Measurements from ENCODE around the gene PHACTR2.
A peak's percentile ranks its signal among the peaks of the same experiment; 100 is the strongest.
"Not testable (repeated sequence)": the region's sequence is repeated elsewhere in the genome, so short reads cannot be mapped to it uniquely, and the experiment has no call there.

Gene PHACTR2

DNA sequence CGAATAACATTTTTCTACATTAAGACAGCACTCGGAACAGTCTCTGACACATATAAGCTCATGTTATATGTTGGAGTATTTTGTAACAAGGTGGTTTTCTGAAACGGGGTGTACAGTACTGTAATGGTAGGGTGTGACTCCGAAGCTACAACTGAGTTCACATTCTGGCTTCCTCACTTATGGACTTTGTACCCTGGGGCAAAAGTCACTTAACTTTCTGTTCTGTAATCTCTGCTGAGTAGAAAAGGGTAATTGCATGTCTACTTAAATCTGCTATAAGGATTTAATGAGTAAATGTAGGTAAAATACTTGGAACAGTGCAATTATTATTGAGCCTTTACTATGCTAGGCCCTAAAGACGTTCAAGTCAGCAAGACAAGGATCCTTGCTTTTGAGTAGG is 160.6 kb downstream of the PHACTR2 start:
- FAIRE-seq (no peak), DNase-seq (ENCODE audit: insufficient read length, low spot score) (no peak)
- TF ChIP-seq POLR2A (IDR thresholded peaks at IDR 0.05; ENCODE audit: low read depth, low read length) = no peak

DNA sequence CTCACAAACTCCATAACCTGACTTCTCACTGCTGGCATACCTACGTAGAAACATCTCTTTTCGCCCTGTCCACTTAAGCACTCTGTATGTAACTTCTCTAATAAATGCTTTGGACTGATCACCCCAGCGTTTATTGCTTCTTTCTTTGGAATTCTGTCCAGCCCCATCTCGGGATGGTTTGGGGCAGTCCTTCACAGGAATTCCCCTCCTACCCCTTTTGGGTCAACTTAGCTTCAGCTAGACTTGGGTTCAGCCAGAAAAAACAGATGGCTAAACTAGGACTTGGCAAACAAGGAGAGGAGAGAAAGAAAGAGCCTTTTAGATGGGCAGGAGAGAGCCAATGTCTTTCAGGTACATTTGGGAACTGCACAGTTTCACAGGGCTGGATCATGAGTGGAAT is 161.4 kb downstream of the PHACTR2 start:
- no peak for DNase-seq (ENCODE audit: insufficient read length, low spot score)
- no peak for TF ChIP-seq POLR2A (IDR thresholded peaks at IDR 0.05; ENCODE audit: low read depth, low read length)
- no peak for FAIRE-seq

DNA sequence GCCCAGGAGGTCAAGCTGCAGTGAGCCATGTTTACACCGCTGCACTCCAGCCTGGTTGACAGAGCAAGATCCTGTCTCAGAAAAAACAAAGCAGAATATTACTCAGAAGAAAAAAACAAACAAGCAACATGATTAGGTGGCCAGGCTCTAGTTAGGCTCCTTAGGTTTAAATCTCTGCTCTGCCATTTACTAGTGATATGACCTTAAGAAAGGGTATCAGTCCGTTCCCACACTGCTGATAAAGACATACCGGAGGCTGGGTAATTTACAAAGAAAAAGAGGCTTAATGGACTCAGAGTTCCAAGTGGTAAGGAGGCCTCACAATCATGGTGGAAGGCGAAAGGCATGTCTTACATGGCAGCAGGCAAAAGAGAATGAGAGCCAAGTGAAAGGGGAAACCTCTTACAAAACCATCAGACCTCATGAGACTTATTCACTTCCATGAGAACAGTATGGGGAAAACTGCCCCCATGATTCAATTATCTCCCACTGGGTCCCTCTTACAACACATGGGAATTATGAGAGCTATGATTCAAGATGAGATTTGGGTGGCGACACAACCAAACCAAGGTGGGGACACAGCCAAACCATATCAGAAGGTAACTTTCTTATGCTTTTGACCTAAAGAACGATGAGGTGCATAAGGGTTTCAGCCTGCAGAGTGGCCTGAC is 163.0 kb downstream of the PHACTR2 start:
- FAIRE-seq (no peak), DNase-seq (ENCODE audit: insufficient read length, low spot score) (no peak)
- TF ChIP-seq POLR2A (IDR thresholded peaks at IDR 0.05; ENCODE audit: low read depth, low read length) = no peak

DNA sequence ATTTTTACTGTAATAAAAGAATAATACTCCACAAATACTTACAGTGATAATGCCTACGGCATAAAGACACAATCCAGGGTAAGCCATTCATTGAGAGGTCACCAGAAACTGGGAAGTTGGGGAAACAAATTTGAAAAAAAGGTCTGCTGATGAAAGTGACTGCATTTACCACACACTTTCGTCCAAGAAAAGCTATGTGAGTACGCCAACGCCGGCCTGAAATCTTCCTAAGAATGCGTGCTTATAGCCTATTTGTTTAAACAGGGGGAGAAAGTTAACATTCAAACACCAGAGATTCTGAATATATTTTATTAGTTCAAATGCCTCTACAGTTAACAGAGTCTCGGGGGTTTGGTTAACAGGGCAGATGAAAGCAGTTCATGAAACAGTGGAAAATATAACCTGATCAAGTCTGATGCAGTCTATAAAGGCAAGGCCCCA is 164.7 kb downstream of the PHACTR2 start:
- FAIRE-seq (no peak), DNase-seq (ENCODE audit: insufficient read length, low spot score) (no peak)
- TF ChIP-seq POLR2A (IDR thresholded peaks at IDR 0.05; ENCODE audit: low read depth, low read length) = no peak

DNA sequence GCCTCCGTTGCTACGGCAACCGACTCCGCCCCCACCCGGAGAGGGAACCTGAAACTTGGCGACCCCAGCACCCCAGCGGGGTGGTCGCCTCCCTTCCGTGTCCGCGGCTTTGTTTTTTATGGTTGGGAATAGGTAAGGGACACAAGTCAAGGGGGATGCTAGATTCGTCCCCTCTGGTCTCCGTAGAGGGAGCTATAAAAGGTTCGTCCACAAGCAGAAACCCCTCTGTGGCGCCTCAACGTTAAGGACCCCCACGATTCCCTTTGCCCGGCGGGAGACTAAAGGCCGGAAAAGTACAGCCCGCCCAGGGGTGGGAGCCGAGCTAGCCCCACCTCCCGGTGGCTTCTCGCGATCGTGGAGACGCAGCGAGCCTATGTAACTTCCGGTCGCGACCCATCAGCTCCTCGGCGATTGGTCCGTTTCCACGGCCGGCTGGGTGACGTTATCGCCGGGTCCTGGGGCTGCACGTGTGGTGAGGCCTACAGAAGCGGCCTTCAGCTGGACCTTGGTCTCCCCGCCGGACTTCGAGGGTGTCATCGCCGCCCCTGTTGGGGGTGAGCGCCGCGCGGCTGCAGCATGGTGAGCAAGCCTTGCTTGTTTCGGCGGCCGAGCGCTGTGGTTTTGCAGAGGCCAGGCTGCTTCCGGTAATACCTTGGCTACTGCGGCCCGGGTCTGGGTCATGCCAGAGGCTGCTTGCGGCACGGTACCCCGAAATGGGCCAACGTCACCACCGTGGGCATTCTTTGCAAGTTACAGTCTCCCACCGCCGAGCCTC is 165.3 kb downstream of the PHACTR2 start, which contains the start of gene LTV1:
Gene LTV1, plus strand, starts transcription at position 437 of the 775 bp plus-strand sequence. Its CDS starts 140 bp downstream, at position 577.
- peak; percentile 85 for DNase-seq (ENCODE audit: insufficient read length, low spot score)
- TF ChIP-seq POLR2A (IDR thresholded peaks at IDR 0.05; ENCODE audit: low read depth, low read length) = no peak
- peak; percentile 20 for FAIRE-seq

DNA sequence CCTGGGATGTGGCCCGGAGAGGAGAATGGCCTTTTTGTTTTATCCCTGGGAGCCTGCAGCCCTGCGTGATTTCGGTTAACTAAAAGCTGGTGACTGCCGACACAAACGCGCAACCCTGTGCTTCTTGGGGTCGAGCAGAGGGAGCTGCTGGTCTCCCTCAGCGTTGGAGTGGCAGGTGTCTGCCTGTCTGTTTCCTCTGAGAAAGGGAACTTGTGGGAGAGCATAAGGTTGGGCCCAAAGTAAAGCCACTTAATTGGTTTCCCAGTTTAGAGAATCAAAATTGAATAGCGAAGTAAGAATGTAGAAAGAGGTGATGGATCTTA is 165.9 kb downstream of the PHACTR2 start:
- TF ChIP-seq POLR2A (IDR thresholded peaks at IDR 0.05; ENCODE audit: low read depth, low read length) = no peak
- FAIRE-seq (no peak), DNase-seq (ENCODE audit: insufficient read length, low spot score) (no peak)

DNA sequence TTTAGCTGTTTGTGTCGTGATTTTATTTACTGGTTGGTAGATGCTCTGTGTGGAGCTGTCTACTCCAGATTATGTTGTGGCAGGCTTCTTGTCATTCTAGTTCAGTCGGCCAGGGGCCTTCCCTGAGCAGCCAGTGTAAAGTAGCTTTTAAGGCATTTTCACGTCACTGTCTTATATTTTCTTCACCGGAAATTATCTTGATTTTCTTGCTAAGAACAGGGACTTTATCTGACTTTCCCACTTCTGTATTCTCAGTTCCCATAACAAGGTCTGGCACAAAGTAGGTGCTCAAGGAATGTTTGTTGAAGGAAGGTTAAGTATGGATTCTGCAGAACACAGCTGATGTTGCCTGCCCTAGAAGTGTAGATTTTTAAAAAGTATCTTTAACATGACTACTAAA is 166.2 kb downstream of the PHACTR2 start:
- no peak for DNase-seq (ENCODE audit: insufficient read length, low spot score)
- TF ChIP-seq POLR2A (IDR thresholded peaks at IDR 0.05; ENCODE audit: low read depth, low read length) = no peak
- no peak for FAIRE-seq

DNA sequence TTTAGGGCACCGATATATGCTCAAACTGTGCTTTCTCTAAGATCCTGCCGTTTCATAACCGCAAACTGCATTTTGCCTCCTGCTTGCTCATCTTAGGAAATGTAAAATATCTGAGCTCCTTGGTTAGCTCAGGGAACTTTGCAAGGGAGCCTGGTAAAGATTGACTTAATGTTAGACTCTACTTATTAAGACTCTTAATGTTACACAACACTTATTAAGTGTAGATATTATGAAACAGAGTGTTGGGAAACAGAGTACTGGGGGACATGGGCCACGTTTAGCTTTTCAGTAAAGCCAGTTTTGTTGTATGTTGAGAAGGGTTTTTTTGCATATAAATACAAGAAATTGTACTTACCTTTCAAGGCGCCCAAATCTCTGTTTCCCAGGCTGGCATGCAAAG is 167.3 kb downstream of the PHACTR2 start:
- DNase-seq (ENCODE audit: insufficient read length, low spot score) (no peak), FAIRE-seq (no peak)
- no peak for TF ChIP-seq POLR2A (IDR thresholded peaks at IDR 0.05; ENCODE audit: low read depth, low read length)

DNA sequence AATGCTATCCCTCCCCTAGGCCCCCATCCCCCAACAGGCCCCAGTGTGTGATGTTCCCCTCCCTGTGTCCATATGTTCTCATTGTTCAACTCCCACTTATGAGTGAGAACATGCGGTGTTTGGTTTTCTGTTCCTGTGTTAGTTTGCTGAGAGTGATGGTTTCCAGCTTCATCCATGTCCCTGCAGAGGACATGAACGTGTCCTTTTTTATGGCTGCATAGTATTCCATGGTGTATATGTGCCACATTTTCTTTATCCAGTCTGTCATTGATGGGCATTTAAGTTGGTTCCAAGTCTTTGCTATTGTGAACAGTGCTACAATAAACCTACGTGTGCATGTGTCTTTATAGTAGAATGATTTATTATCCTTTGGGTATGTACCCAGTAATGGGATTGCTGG is 173.9 kb downstream of the PHACTR2 start:
- not testable (repeated sequence) for DNase-seq (ENCODE audit: insufficient read length, low spot score); FAIRE-seq

DNA sequence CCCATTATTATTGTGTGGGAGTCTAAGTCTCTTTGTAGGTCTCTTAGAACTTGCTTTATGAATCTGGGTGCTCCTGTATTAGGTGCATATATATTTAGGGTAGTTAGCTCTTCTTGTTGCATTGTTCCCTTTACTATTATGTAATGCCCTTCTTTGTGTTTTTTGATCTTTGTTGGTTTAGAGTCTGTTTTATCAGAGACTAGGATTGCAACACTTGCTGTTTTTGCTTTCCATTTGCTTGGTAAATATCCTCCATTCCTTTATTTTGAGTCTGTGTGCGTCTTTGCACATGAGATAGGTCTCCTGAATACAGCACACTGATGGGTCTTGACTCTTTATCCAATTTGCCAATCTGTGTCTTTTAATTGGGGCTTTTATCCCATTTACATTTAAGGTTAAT is 177.3 kb downstream of the PHACTR2 start:
- not testable (repeated sequence) for FAIRE-seq; DNase-seq (ENCODE audit: insufficient read length, low spot score)

DNA sequence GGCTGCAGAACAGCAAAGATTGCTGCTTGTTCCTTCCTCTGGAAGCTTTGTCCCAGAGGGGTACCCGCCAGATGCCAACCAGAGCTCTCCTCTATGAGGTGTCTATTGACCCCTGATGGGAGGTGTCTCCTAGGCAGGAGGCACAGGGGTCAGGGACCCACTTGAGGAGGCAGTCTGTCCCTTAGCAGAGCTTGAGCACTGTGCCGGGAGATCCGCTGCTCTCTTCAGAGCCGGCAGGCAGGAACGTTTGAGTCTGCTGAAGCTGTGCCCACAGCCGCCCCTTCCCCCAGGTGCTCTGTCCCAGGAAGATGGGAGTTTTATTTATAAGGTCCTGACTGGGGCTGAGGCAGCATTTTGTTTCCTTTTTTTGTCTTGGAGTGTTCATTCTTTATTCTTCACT is 179.0 kb downstream of the PHACTR2 start:
- FAIRE-seq = not testable (repeated sequence)

DNA sequence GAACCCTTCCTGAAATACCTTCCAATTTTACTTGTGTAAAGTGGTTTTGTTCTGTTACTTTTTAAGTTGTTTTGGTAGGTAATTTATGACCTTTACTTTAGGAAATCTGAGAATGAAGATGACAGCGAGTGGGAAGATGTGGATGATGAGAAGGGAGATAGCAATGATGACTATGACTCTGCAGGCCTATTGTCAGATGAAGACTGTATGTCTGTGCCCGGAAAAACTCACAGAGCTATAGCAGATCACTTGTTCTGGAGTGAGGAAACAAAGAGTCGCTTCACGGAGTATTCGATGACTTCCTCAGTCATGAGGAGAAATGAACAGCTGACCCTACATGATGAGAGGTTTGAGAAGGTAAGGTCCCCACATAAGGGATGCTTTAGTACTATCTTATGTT is 179.9 kb downstream of the PHACTR2 start:
- FAIRE-seq (no peak), DNase-seq (ENCODE audit: insufficient read length, low spot score) (no peak)
- TF ChIP-seq POLR2A (IDR thresholded peaks at IDR 0.05; ENCODE audit: low read depth, low read length) = no peak

More for the DNA sequence above, 179.0 kb downstream of the PHACTR2 start:
- DNase-seq (ENCODE audit: insufficient read length, low spot score) = not testable (repeated sequence)

DNA sequence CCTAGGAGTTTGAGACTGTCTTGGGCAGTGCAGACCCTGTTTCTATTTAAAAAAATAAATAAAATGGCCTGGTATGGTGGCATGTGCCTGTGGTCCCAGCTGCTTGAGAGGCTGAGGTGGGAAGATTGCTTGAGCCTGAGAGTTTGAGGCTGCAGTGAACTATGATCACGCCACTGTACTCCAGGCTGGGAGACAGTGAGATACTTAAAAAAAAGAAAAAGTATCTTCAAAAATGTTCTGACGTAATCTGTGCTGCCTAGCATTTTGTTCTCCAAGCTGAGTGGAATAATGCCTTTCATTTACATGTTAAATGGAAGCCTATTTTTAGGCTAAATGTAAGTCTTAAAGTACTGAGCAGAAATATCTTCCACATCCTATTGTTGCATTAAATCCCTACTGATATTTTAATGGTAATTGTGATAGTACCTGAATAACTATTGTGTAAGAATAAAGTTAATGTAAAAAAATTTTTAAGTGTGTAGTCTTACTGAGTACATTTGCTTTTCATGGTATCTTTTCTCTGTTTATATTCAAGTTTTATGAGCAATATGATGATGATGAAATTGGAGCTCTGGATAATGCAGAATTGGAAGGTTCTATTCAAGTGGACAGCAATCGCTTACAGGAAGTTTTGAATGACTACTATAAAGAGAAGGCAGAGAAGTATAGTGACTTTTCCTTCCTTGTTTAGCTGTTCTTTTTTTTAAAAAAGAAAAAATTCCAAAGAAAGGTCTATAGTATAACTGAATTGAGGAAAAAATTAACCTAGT is 182.3 kb downstream of the PHACTR2 start:
- no peak for TF ChIP-seq POLR2A (IDR thresholded peaks at IDR 0.05; ENCODE audit: low read depth, low read length)
- FAIRE-seq (no peak), DNase-seq (ENCODE audit: insufficient read length, low spot score) (no peak)

DNA sequence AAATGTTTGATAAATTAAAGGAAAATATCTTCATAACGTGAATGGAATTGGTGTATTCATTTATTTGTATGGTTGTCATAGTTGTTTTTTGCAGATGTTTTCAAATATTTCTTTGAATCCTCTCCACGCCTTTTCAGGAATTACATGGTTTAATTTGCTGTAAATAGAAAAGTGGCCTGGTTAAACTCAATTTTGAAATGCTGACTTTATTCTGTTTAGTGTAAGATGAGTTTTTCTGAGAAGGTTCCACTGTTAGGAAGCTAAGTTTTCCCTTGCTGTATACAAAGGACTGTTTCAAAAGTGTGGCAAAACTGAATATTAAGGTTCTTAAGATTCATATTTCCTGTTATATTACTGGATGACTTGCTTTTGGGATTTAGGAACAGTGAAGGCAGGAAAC is 186.0 kb downstream of the PHACTR2 start:
- DNase-seq (ENCODE audit: insufficient read length, low spot score) (no peak), FAIRE-seq (no peak)
- TF ChIP-seq POLR2A (IDR thresholded peaks at IDR 0.05; ENCODE audit: low read depth, low read length) = no peak

Data from H54 (cell line).